Activated naive CD4-positive, alpha-beta T cell treated with anti-CD3 and anti-CD28 coated beads for 36 hours (primary cell): ENCODE data around the gene BMP6. TPM values are rescaled to one million over a fixed set of nuclear protein-coding genes. Genes with fewer than 3 reads are reported as not detected.

Source experiments
- CTCF ChIA-PET: fragments of 350-600 bp; sonication (Branson Sonifier 250); formaldehyde crosslinking; loops from one replicate; lab custom pipeline; 2021; ENCODE audit warnings: antibody characterized with exemption; lab: Charles Lee
- DNase-seq: peaks from one replicate; pipeline ENCODE4 v3.0.0-alpha.2; 2020
- H3K27ac Mint-ChIP-seq: one replicate; pipeline ENCODE4 v1.8.0; 2021; ENCODE audit warnings: mild to moderate bottlenecking, mixed read lengths
- H3K27me3 Mint-ChIP-seq: one replicate; pipeline ENCODE4 v1.8.0; 2021; ENCODE audit warnings: low read depth, mixed read lengths
- H3K36me3 Mint-ChIP-seq: one replicate; pipeline ENCODE4 v1.8.0; 2021; ENCODE audit warnings: low read depth, mixed read lengths
- H3K4me1 Mint-ChIP-seq: one replicate; pipeline ENCODE4 v1.8.0; 2021; ENCODE audit warnings: low read depth, mixed read lengths
- H3K4me3 Mint-ChIP-seq: one replicate; pipeline ENCODE4 v1.8.0; 2021; ENCODE audit warnings: mild to moderate bottlenecking, moderate library complexity, mixed read lengths
- H3K9me3 Mint-ChIP-seq: one replicate; pipeline ENCODE4 v1.8.0; 2021; ENCODE audit warnings: mixed read lengths
- intact Hi-C: fragments of 100-400 bp; cut with micrococcal nuclease; formaldehyde crosslinking; loops from one replicate; pipeline ENCODE4 v1.15.1; 2023
- total RNA-seq, 2 experiments: library from RNA; stranded (reverse); gene quantifications; one replicate each; pipeline ENCODE4 v1.2.3, GENCODE V29; 2021

BMP6 gene
- total RNA-seq, 2 experiments from 2014 or later = 0.32 to 0.36 TPM

GRCh38 chr6:7909323-7910276 is 183.7 kb downstream of the BMP6 start:
- Mint-ChIP-seq H3K4me3 (peak overlapping the region; percentile 81), H3K4me1 (peaks cover 14% of the 10 kb centered on the region), H3K9me3 (no peaks in the 10 kb centered on the region), H3K36me3 (peaks cover 6% of the 10 kb centered on the region), H3K27ac (peak overlapping the region; percentile 38), H3K27me3 (no peaks in the 10 kb centered on the region)
- CTCF ChIA-PET = interaction anchor here (1.2 kb wide), 1 partner anchor 13 kb away, joined by 4 read pairs; no protein-coding TSS in a partner anchor
- intact Hi-C loops = loop anchor here (1.0 to 10.0 kb wide), 7 partner anchors 93 to 597 kb away; partner anchors contain the start of genes BLOC1S5, EEF1E1, SLC35B3 and SSR1
- DNase-seq = peak; percentile 59

DNA sequence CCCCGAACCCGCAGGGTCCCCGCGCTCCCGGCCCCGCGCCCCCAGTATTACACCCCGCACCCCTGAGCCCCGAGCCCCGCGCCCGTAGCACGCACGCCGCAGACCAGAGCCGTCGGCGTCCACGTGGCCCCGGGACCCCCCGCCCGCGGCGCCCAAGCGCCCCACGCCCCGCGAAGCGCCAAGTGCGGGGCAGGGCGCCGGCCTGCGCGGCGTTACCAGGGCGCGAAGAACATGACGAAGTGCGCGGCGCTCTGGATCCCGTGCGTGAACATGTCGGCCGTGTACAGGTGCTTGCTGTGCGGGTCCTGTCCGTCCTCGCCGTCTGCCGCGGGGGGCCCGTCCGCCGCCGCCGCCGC is 184.4 kb downstream of the BMP6 start:
- intact Hi-C loops = loop anchor here (1.0 to 10.0 kb wide), 7 partner anchors 92 to 598 kb away; partner anchors contain the start of genes BLOC1S5, EEF1E1, SLC35B3 and SSR1
- peaks cover 1% of the 10 kb centered on the region for H3K36me3 Mint-ChIP-seq
- H3K4me1 Mint-ChIP-seq = peaks cover 14% of the 10 kb centered on the region
- no peaks in the 10 kb centered on the region for H3K9me3 Mint-ChIP-seq
- peak; percentile 30 for DNase-seq
- H3K27me3 Mint-ChIP-seq = no peaks in the 10 kb centered on the region
- H3K27ac Mint-ChIP-seq = no peak overlapping the region
- no peak overlapping the region for H3K4me3 Mint-ChIP-seq
- CTCF ChIA-PET = no interaction called here

- DNase-seq = peak; percentile 71
- Mint-ChIP-seq H3K4me1 (peaks cover 14% of the 10 kb centered on the region), H3K9me3 (no peaks in the 10 kb centered on the region), H3K4me3 (peak within 1 kb of the TSS; percentile 81), H3K36me3 (peaks cover 1% of the 10 kb centered on the region), H3K27me3 (no peaks in the 10 kb centered on the region), H3K27ac (peak within 1 kb of the TSS; percentile 38)
- intact Hi-C loops = loop anchor here (1.0 to 10.0 kb wide), 7 partner anchors 92 to 598 kb away; partner anchors contain the start of genes BLOC1S5, EEF1E1, SLC35B3 and SSR1
- CTCF ChIA-PET = no interaction called here
These were observed 184.9 kb downstream of the BMP6 start, which contains the start of gene TXNDC5 for GRCh38 chr6:7910654-7911344. TXNDC5 (minus strand) TSS chr6:7910788; CDS start chr6:7910776, 12 bp downstream.

- DNase-seq = no peak
- CTCF ChIA-PET = no interaction called here
- intact Hi-C loops = loop anchor here (5.0 to 10.0 kb wide), 4 partner anchors 91 to 599 kb away; partner anchors contain the start of genes SLC35B3 and SSR1
- Mint-ChIP-seq H3K27me3 (peaks cover 2% of the 10 kb centered on the region), H3K27ac (no peak overlapping the region), H3K4me3 (peak overlapping the region; percentile 73), H3K36me3 (peaks cover 1% of the 10 kb centered on the region), H3K9me3 (no peaks in the 10 kb centered on the region), H3K4me1 (peaks cover 14% of the 10 kb centered on the region)
These were observed 185.4 kb downstream of the BMP6 start for GRCh38 chr6:7911345-7911725.

GRCh38 chr6:7912024-7912423 is 186.1 kb downstream of the BMP6 start:
- Mint-ChIP-seq H3K9me3 (no peaks in the 10 kb centered on the region), H3K4me1 (peaks cover 12% of the 10 kb centered on the region), H3K27me3 (peaks cover 2% of the 10 kb centered on the region), H3K4me3 (no peak overlapping the region), H3K27ac (no peak overlapping the region), H3K36me3 (no peaks in the 10 kb centered on the region)
- DNase-seq = no peak
- intact Hi-C loops = loop anchor here (5.0 to 10.0 kb wide), 4 partner anchors 90 to 600 kb away; partner anchors contain the start of genes SLC35B3 and SSR1
- CTCF ChIA-PET = no interaction called here

GRCh38 chr6:7912736-7913517 is 187.0 kb downstream of the BMP6 start:
- no peak overlapping the region for H3K27ac Mint-ChIP-seq
- H3K4me1 Mint-ChIP-seq = peaks cover 9% of the 10 kb centered on the region
- intact Hi-C loops = loop anchor here (5.0 to 10.0 kb wide), 4 partner anchors 89 to 601 kb away; partner anchors contain the start of genes SLC35B3 and SSR1
- no peak overlapping the region for H3K4me3 Mint-ChIP-seq
- no peak for DNase-seq
- H3K36me3 Mint-ChIP-seq = no peaks in the 10 kb centered on the region
- CTCF ChIA-PET = interaction anchor here (0.7 kb wide), 1 partner anchor 52 kb away, joined by 3 read pairs; no protein-coding TSS in a partner anchor
- peaks cover 2% of the 10 kb centered on the region for H3K27me3 Mint-ChIP-seq
- H3K9me3 Mint-ChIP-seq = no peaks in the 10 kb centered on the region

DNA sequence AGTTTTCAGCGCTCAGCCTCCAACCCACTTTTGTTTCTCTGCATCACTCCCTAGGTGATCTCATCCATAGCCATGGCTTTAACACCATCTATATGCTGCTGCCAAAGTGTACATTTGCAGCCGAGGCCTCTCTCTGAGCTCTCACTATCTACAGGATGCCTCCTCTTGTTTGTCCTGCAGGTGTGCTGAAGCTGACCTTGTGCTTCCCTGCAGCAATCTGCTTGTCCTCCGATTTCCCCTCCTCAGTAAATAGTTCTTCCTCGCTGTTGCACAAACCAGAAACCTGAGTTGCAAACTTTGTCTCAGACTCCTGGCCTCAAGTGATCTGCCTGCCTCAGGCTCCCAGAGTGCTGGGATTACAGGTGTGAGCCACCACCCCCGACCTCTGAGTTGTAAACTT is 188.4 kb downstream of the BMP6 start:
- DNase-seq = no peak
- Mint-ChIP-seq H3K27ac (no peak overlapping the region), H3K4me1 (peaks cover 1% of the 10 kb centered on the region), H3K4me3 (no peak overlapping the region), H3K36me3 (no peaks in the 10 kb centered on the region), H3K9me3 (no peaks in the 10 kb centered on the region), H3K27me3 (peaks cover 2% of the 10 kb centered on the region)
- intact Hi-C loops = loop anchor here (5.0 to 10.0 kb wide), 4 partner anchors 88 to 602 kb away; partner anchors contain the start of genes SLC35B3 and SSR1
- CTCF ChIA-PET = interaction anchor here (0.6 kb wide), 1 partner anchor 207 kb away, joined by 4 read pairs; no protein-coding TSS in a partner anchor

- CTCF ChIA-PET = no interaction called here
These were observed 189.3 kb downstream of the BMP6 start for GRCh38 chr6:7914991-7915789.

GRCh38 chr6:7916959-7917358 is 191.1 kb downstream of the BMP6 start:
- intact Hi-C loops = loop anchor here (10.0 kb wide), 1 partner anchor 308 kb away; no protein-coding TSS in a partner anchor
- H3K9me3 Mint-ChIP-seq = no peaks in the 10 kb centered on the region
- H3K4me1 Mint-ChIP-seq = no peaks in the 10 kb centered on the region
- H3K4me3 Mint-ChIP-seq = no peak overlapping the region
- no peak for DNase-seq
- H3K36me3 Mint-ChIP-seq = no peaks in the 10 kb centered on the region
- H3K27me3 Mint-ChIP-seq = peaks cover 2% of the 10 kb centered on the region
- CTCF ChIA-PET = no interaction called here
- H3K27ac Mint-ChIP-seq = no peak overlapping the region

More at GRCh38 chr6:7914991-7915789, 189.3 kb downstream of the BMP6 start:
- no peak for DNase-seq
- intact Hi-C loops = loop anchor here (5.0 to 10.0 kb wide), 4 partner anchors 87 to 603 kb away; partner anchors contain the start of genes SLC35B3 and SSR1
- H3K27me3 Mint-ChIP-seq = peaks cover 2% of the 10 kb centered on the region
- no peaks in the 10 kb centered on the region for H3K36me3 Mint-ChIP-seq
- H3K27ac Mint-ChIP-seq = no peak overlapping the region
- no peaks in the 10 kb centered on the region for H3K9me3 Mint-ChIP-seq
- no peak overlapping the region for H3K4me3 Mint-ChIP-seq
- H3K4me1 Mint-ChIP-seq = no peaks in the 10 kb centered on the region

GRCh38 chr6:7917729-7918128 is 191.8 kb downstream of the BMP6 start:
- no peaks in the 10 kb centered on the region for H3K36me3 Mint-ChIP-seq
- no peak overlapping the region for H3K27ac Mint-ChIP-seq
- H3K9me3 Mint-ChIP-seq = no peaks in the 10 kb centered on the region
- no peak for DNase-seq
- H3K4me1 Mint-ChIP-seq = no peaks in the 10 kb centered on the region
- intact Hi-C loops = loop anchor here (10.0 kb wide), 1 partner anchor 307 kb away; no protein-coding TSS in a partner anchor
- H3K27me3 Mint-ChIP-seq = peaks cover 2% of the 10 kb centered on the region
- CTCF ChIA-PET = no interaction called here
- H3K4me3 Mint-ChIP-seq = no peak overlapping the region
